ENCODE measurements around the gene SSTR5. TPM values are rescaled to one million over a fixed set of nuclear protein-coding genes. Genes with fewer than 3 reads are reported as not detected.
A peak's percentile ranks its signal among the peaks of the same experiment; 100 is the strongest.
"Not testable (repeated sequence)": the region's sequence is repeated elsewhere in the genome, so short reads cannot be mapped to it uniquely, and the experiment has no call there.

The SSTR5 gene
- total RNA-seq, 1 donor from 2014 or later: not detected

DNA sequence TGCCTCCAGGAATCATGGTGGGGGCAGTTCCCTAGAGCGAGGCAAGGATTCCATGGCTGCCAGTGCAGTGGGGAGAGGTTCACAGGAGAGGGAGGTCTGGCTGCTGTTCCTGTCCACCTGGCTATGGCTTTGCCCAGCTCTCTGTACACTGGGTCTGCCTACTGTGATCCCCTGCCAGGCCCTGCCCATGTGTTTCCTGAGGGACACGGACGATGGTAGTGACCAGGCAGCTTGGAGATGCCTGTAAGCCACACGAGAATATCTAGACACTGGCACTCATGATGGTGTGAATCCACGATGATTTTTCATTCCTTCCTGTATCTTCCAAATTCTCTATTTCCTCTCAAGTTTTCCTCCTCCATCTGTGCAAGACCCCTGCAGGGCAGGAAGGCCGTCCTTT lies 12.4 kb downstream of the SSTR5 start:
- H3K27me3 ChIP-seq (ENCODE audit: low read depth): peaks cover 85% of the 10 kb centered on the region
- no peak for ATAC-seq
- H3K4me1 ChIP-seq: peaks cover 10% of the 10 kb centered on the region
- no peak for DNase-seq
- intact Hi-C loops (cut with DNase I): no loop called here
- TF ChIP-seq, protein P1, sequence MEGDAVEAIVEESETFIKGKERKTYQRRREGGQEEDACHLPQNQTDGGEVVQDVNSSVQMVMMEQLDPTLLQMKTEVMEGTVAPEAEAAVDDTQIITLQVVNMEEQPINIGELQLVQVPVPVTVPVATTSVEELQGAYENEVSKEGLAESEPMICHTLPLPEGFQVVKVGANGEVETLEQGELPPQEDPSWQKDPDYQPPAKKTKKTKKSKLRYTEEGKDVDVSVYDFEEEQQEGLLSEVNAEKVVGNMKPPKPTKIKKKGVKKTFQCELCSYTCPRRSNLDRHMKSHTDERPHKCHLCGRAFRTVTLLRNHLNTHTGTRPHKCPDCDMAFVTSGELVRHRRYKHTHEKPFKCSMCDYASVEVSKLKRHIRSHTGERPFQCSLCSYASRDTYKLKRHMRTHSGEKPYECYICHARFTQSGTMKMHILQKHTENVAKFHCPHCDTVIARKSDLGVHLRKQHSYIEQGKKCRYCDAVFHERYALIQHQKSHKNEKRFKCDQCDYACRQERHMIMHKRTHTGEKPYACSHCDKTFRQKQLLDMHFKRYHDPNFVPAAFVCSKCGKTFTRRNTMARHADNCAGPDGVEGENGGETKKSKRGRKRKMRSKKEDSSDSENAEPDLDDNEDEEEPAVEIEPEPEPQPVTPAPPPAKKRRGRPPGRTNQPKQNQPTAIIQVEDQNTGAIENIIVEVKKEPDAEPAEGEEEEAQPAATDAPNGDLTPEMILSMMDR (IDR thresholded peaks at IDR 0.05): no peak
- H3K4me3 ChIP-seq: no peak overlapping the region
- H3K27ac ChIP-seq: no peak overlapping the region
- H3K9me3 ChIP-seq: peaks cover 15% of the 10 kb centered on the region
- no peaks in the 10 kb centered on the region for H3K36me3 ChIP-seq

DNA sequence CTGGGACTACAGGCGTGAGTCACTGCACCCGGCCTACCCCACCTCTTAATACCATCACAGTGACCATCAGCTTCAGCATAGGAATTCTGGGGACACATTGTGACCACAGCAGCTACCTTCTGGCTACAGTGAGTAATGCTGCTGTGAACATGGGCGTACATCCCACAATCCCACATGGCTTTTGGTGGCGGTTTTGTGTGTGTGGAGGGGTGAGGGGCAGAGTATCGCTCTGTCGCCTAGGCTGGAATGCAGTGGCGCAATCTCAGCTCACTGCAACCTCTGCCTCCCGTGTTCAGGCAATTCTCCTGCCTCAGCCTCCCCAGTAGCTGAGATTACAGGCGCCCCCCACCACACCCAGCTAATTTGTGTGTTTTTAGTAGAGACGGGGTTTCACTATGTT lies 13.9 kb downstream of the SSTR5 start:
- H3K27ac ChIP-seq; intact Hi-C loops (cut with DNase I); H3K36me3 ChIP-seq; DNase-seq; H3K4me3 ChIP-seq; ATAC-seq: not testable (repeated sequence)
- Histone ChIP-seq H3K9me3 (peaks cover 15% of the 10 kb centered on the region), H3K27me3 (ENCODE audit: low read depth) (peaks cover 83% of the 10 kb centered on the region), H3K4me1 (peaks cover 13% of the 10 kb centered on the region)

DNA sequence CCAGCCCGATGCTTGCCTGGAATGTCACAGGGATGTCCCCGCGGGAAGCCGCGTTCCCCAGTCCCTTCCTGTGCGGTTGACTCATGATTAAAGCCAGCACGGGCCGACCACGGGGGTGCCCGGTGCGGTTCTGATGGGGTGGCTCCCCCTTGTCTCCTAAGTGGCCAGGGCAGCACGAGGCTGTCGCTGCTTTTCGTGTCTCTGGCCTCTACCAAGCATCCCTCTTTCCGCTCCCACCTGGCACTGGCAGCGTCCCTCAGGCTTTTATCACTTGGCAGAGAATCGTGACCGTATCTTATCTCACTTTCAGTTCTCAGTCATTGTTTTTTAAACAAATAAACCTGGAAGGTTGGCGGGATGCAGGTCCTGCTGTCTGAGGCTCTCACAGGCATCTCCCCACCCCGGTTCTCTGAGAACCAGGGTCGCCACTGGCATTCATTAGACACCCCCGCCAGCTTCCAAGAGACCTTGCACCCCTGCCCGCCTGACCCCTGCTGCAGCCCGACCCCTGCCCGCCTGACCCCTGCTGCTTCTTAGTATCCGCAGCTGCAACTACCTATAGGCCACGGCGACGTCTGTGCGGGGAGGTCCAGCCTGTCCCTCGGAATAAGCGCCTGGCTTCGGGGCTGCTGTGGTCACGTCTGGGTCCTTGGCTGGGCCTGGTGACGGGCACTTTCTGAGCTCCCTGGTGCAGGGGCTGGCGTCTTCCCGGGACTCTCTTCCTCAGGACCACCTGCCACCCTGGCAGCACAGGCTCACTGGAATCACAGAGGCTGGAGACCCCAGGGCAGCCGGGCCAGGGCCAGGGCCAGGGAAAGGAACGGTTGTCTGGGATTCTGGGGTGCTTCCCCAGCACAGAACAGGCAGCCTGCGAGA lies 16.0 kb downstream of the SSTR5 start:
- H3K27ac ChIP-seq: no peak overlapping the region
- TF ChIP-seq, protein P1 (IDR thresholded peaks at IDR 0.05): no peak
- ATAC-seq (no peak), DNase-seq (no peak)
- no peak overlapping the region for H3K4me3 ChIP-seq
- H3K9me3 ChIP-seq: peaks cover 15% of the 10 kb centered on the region
- peaks cover 13% of the 10 kb centered on the region for H3K4me1 ChIP-seq
- H3K36me3 ChIP-seq: no peaks in the 10 kb centered on the region
- intact Hi-C loops (cut with DNase I): no loop called here
- peaks cover 63% of the 10 kb centered on the region for H3K27me3 ChIP-seq (ENCODE audit: low read depth)

DNA sequence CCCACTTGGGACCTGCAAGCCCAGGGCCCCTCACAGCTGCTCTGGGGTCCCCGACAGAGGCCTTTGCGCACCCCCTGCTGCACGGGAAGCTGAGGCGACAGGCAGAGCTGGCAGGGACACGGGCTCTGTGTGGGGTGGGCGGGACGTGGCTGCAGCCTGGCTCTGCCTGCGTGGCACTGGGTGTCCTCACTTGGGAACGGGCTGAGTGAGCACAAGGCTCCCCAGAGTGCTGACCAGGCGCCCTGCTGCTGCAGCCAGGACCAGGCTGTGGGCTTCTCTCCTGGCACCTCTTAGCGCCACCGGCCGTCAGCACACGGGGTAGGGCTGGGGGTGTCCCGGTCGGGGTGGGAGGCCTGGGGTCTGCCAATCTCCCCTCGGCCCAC lies 16.9 kb downstream of the SSTR5 start:
- Histone ChIP-seq H3K4me3 (no peak overlapping the region), H3K27me3 (ENCODE audit: low read depth) (peaks cover 54% of the 10 kb centered on the region), H3K9me3 (peaks cover 13% of the 10 kb centered on the region), H3K36me3 (no peaks in the 10 kb centered on the region), H3K27ac (no peak overlapping the region), H3K4me1 (peaks cover 13% of the 10 kb centered on the region)
- TF ChIP-seq, protein P1 (IDR thresholded peaks at IDR 0.05): no peak
- DNase-seq: no peak
- peak in 1 of 2 donors; percentile 17 for ATAC-seq
- intact Hi-C loops (cut with DNase I): no loop called here

DNA sequence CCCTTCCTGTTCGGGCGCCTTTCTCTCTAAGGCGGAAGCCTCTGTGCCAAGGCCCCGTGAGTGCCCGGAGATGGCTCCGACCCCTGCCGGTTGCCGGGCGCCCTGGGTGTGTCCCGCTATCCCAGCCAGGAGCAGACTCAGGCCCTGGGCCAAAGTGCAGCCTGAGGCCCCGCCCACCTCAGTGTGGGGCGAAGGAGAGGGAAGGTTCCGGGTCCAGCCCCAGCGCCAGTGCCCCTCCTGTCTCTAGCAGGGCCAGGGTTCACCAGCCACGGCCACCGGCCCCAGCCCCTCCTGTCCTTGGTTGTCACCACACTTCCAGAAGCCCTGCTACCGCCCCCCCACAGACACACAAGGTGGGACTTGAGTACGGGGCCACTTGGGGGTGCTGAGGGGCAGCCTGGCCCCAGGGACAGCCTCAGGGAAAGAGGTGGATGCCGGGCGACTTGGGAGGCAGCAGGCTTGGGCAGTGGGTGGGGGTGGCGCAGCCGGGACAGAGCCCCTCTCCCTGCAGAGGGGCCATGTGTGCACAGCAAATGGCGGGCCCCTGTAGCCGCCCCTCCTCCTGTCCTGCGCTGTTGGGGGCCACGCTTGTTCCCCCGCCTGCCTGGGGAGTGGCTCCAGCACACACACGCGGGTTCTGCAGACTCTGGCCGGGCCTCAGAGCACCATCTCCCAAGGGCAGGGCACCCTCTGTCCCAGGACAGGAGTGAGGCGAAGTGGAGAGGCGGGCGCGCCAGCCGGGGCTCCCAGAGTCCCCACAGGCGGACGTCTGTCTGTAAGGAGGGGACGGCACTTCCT lies 17.5 kb downstream of the SSTR5 start:
- H3K4me1 ChIP-seq: peaks cover 13% of the 10 kb centered on the region
- ATAC-seq (peak; percentile 31 to 43), DNase-seq (no peak)
- H3K27ac ChIP-seq: no peak overlapping the region
- intact Hi-C loops (cut with DNase I): no loop called here
- peaks cover 7% of the 10 kb centered on the region for H3K9me3 ChIP-seq
- no peaks in the 10 kb centered on the region for H3K36me3 ChIP-seq
- TF ChIP-seq, protein P1 (IDR thresholded peaks at IDR 0.05): no peak
- H3K27me3 ChIP-seq (ENCODE audit: low read depth): peaks cover 59% of the 10 kb centered on the region
- no peak overlapping the region for H3K4me3 ChIP-seq
